ENCODE measurements around the gene SPOCK1. TPM values are rescaled to one million over a fixed set of nuclear protein-coding genes. Genes with fewer than 3 reads are reported as not detected.
"Not testable (repeated sequence)": the region's sequence is repeated elsewhere in the genome, so short reads cannot be mapped to it uniquely, and the experiment has no call there.

SPOCK1 gene
- total RNA-seq, 2 experiments from 2014 or later = not detected

- Mint-ChIP-seq H3K4me1 (no peaks in the 10 kb centered on the region), H3K4me3 (no peak overlapping the region), H3K27ac (no peak overlapping the region), H3K9me3 (no peaks in the 10 kb centered on the region), H3K27me3 (peaks cover 9% of the 10 kb centered on the region), H3K36me3 (no peaks in the 10 kb centered on the region)
- DNase-seq (no peak), ATAC-seq (ENCODE audit: low read depth) (no peak)
- POLR2A ChIA-PET = no interaction called here
Observed at GRCh38 chr5:137502632-137503031, 3.5 kb upstream of the SPOCK1 start.

GRCh38 chr5:137501846-137502406, 2.8 kb upstream of the SPOCK1 start:
- Mint-ChIP-seq H3K27me3 (peaks cover 16% of the 10 kb centered on the region), H3K9me3 (no peaks in the 10 kb centered on the region), H3K36me3 (no peaks in the 10 kb centered on the region), H3K4me1 (no peaks in the 10 kb centered on the region), H3K27ac (no peak overlapping the region), H3K4me3 (no peak overlapping the region)
- POLR2A ChIA-PET = no interaction called here
- ATAC-seq (ENCODE audit: low read depth) = no peak
- DNase-seq = no peak

- H3K27ac Mint-ChIP-seq = no peak overlapping the region
- ATAC-seq (ENCODE audit: low read depth) = no peak
- no peak for DNase-seq
- H3K27me3 Mint-ChIP-seq = peaks cover 23% of the 10 kb centered on the region
- H3K4me1 Mint-ChIP-seq = no peaks in the 10 kb centered on the region
- no peaks in the 10 kb centered on the region for H3K9me3 Mint-ChIP-seq
- no peaks in the 10 kb centered on the region for H3K36me3 Mint-ChIP-seq
- H3K4me3 Mint-ChIP-seq = no peak overlapping the region
- POLR2A ChIA-PET = no interaction called here
Observed at GRCh38 chr5:137501226-137501625, 2.1 kb upstream of the SPOCK1 start.

- H3K27ac Mint-ChIP-seq = no peak overlapping the region
Observed at GRCh38 chr5:137500615-137501225, 1.6 kb upstream of the SPOCK1 start.

GRCh38 chr5:137499506-137499847, 351 bp upstream of the SPOCK1 start:
- H3K27ac Mint-ChIP-seq; H3K4me1 Mint-ChIP-seq; DNase-seq; H3K4me3 Mint-ChIP-seq; ATAC-seq (ENCODE audit: low read depth); POLR2A ChIA-PET; H3K36me3 Mint-ChIP-seq; H3K9me3 Mint-ChIP-seq: not testable (repeated sequence)
- peaks cover 35% of the 10 kb centered on the region for H3K27me3 Mint-ChIP-seq

More at GRCh38 chr5:137500615-137501225, 1.6 kb upstream of the SPOCK1 start:
- POLR2A ChIA-PET = no interaction called here
- H3K4me1 Mint-ChIP-seq = no peaks in the 10 kb centered on the region
- H3K4me3 Mint-ChIP-seq = no peak overlapping the region
- DNase-seq (no peak), ATAC-seq (ENCODE audit: low read depth) (no peak)
- H3K9me3 Mint-ChIP-seq = no peaks in the 10 kb centered on the region
- H3K36me3 Mint-ChIP-seq = no peaks in the 10 kb centered on the region
- H3K27me3 Mint-ChIP-seq = peaks cover 26% of the 10 kb centered on the region

- Mint-ChIP-seq H3K9me3 (no peaks in the 10 kb centered on the region), H3K4me3 (no peak overlapping the region), H3K27ac (no peak overlapping the region), H3K36me3 (no peaks in the 10 kb centered on the region), H3K4me1 (no peaks in the 10 kb centered on the region), H3K27me3 (peaks cover 35% of the 10 kb centered on the region)
- ATAC-seq (ENCODE audit: low read depth) = no peak
- DNase-seq = no peak
- POLR2A ChIA-PET = no interaction called here
Observed at GRCh38 chr5:137498301-137498735, 808 bp downstream of the SPOCK1 start.

GRCh38 chr5:137497396-137498290, 1.5 kb downstream of the SPOCK1 start:
- Mint-ChIP-seq H3K36me3 (no peaks in the 10 kb centered on the region), H3K4me1 (no peaks in the 10 kb centered on the region), H3K27ac (no peak overlapping the region), H3K27me3 (peaks cover 35% of the 10 kb centered on the region), H3K4me3 (no peak overlapping the region), H3K9me3 (no peaks in the 10 kb centered on the region)
- ATAC-seq (ENCODE audit: low read depth) = no peak
- POLR2A ChIA-PET = no interaction called here
- DNase-seq = no peak

GRCh38 chr5:137496919-137497318, 2.2 kb downstream of the SPOCK1 start:
- Mint-ChIP-seq H3K27ac (no peak overlapping the region), H3K36me3 (no peaks in the 10 kb centered on the region), H3K4me3 (no peak overlapping the region), H3K9me3 (no peaks in the 10 kb centered on the region), H3K27me3 (peaks cover 35% of the 10 kb centered on the region), H3K4me1 (no peaks in the 10 kb centered on the region)
- ATAC-seq (ENCODE audit: low read depth) (no peak), DNase-seq (no peak)
- POLR2A ChIA-PET = no interaction called here

GRCh38 chr5:137492331-137492730, 6.8 kb downstream of the SPOCK1 start:
- Mint-ChIP-seq H3K27me3 (peaks cover 23% of the 10 kb centered on the region), H3K4me1 (no peaks in the 10 kb centered on the region), H3K27ac (no peak overlapping the region), H3K36me3 (no peaks in the 10 kb centered on the region), H3K4me3 (no peak overlapping the region), H3K9me3 (no peaks in the 10 kb centered on the region)
- DNase-seq (no peak), ATAC-seq (ENCODE audit: low read depth) (no peak)
- POLR2A ChIA-PET = no interaction called here

GRCh38 chr5:137491121-137491520, 8.0 kb downstream of the SPOCK1 start:
- Mint-ChIP-seq H3K36me3 (no peaks in the 10 kb centered on the region), H3K4me1 (no peaks in the 10 kb centered on the region), H3K4me3 (no peak overlapping the region), H3K27me3 (peaks cover 11% of the 10 kb centered on the region), H3K9me3 (no peaks in the 10 kb centered on the region), H3K27ac (no peak overlapping the region)
- ATAC-seq (ENCODE audit: low read depth) (no peak), DNase-seq (no peak)
- POLR2A ChIA-PET = no interaction called here

- Mint-ChIP-seq H3K4me3 (no peak overlapping the region), H3K36me3 (no peaks in the 10 kb centered on the region), H3K27ac (no peak overlapping the region), H3K4me1 (no peaks in the 10 kb centered on the region), H3K27me3 (peaks cover 8% of the 10 kb centered on the region), H3K9me3 (no peaks in the 10 kb centered on the region)
- ATAC-seq (ENCODE audit: low read depth) (no peak), DNase-seq (no peak)
- POLR2A ChIA-PET = no interaction called here
Observed at GRCh38 chr5:137490591-137490990, 8.5 kb downstream of the SPOCK1 start.

GRCh38 chr5:137488974-137489373, 10.2 kb downstream of the SPOCK1 start:
- Mint-ChIP-seq H3K9me3 (no peaks in the 10 kb centered on the region), H3K4me3 (no peak overlapping the region), H3K27ac (no peak overlapping the region), H3K27me3 (no peaks in the 10 kb centered on the region), H3K4me1 (no peaks in the 10 kb centered on the region), H3K36me3 (no peaks in the 10 kb centered on the region)
- DNase-seq (no peak), ATAC-seq (ENCODE audit: low read depth) (no peak)
- POLR2A ChIA-PET = no interaction called here

GRCh38 chr5:137488516-137488915, 10.6 kb downstream of the SPOCK1 start:
- Mint-ChIP-seq H3K4me1 (no peaks in the 10 kb centered on the region), H3K27me3 (no peaks in the 10 kb centered on the region), H3K36me3 (no peaks in the 10 kb centered on the region), H3K27ac (no peak overlapping the region), H3K4me3 (no peak overlapping the region), H3K9me3 (no peaks in the 10 kb centered on the region)
- POLR2A ChIA-PET = no interaction called here
- DNase-seq (no peak), ATAC-seq (ENCODE audit: low read depth) (no peak)

GRCh38 chr5:137487600-137487999, 11.5 kb downstream of the SPOCK1 start:
- no peak for DNase-seq
- Mint-ChIP-seq H3K4me1 (no peaks in the 10 kb centered on the region), H3K27me3 (no peaks in the 10 kb centered on the region), H3K4me3 (no peak overlapping the region), H3K9me3 (no peaks in the 10 kb centered on the region), H3K27ac (no peak overlapping the region), H3K36me3 (no peaks in the 10 kb centered on the region)
- ATAC-seq (ENCODE audit: low read depth) = no peak
- POLR2A ChIA-PET = no interaction called here
